ENCODE results near the gene NAPB. TPM values are rescaled to one million over a fixed set of nuclear protein-coding genes. Genes with fewer than 3 reads are reported as not detected.

The NAPB gene
- total RNA-seq, 1 donor from 2014 or later, result 15.1 TPM

DNA sequence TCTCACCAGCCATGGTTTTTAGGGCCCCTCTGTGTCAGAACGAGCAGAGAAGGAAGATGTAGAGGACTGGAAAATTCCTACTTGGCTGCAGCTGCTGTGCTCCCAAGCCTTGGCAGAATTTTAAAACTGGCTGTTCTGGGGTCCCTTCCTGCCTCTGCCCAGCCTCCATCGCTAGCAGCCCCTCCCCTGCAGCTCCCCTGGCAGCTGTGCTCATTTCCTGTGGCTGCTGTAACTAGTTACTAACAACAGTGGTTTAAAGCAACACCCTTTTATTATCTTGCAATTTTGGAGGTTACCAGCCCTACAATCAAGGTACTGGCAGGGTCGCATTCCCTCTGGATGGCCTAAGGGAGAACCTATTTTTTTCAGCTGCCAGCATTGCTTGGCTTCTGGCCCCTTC, 35.1 kb upstream of the NAPB start:
- no peaks in the 10 kb centered on the region for H3K4me1 Mint-ChIP-seq (ENCODE audit: unreplicated experiment)
- H3K27ac Mint-ChIP-seq, result no peak overlapping the region
- TF ChIP-seq, protein P1, sequence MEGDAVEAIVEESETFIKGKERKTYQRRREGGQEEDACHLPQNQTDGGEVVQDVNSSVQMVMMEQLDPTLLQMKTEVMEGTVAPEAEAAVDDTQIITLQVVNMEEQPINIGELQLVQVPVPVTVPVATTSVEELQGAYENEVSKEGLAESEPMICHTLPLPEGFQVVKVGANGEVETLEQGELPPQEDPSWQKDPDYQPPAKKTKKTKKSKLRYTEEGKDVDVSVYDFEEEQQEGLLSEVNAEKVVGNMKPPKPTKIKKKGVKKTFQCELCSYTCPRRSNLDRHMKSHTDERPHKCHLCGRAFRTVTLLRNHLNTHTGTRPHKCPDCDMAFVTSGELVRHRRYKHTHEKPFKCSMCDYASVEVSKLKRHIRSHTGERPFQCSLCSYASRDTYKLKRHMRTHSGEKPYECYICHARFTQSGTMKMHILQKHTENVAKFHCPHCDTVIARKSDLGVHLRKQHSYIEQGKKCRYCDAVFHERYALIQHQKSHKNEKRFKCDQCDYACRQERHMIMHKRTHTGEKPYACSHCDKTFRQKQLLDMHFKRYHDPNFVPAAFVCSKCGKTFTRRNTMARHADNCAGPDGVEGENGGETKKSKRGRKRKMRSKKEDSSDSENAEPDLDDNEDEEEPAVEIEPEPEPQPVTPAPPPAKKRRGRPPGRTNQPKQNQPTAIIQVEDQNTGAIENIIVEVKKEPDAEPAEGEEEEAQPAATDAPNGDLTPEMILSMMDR (conservative IDR thresholded peaks at IDR 0.05), result no peak
- DNase-seq (ENCODE audit: extremely low spot score, unreplicated experiment), result no peak
- H3K27me3 Mint-ChIP-seq, result no peaks in the 10 kb centered on the region
- no peaks in the 10 kb centered on the region for H3K36me3 Mint-ChIP-seq
- H3K9me3 Mint-ChIP-seq, result no peaks in the 10 kb centered on the region
- no peak overlapping the region for H3K4me3 Mint-ChIP-seq

DNA sequence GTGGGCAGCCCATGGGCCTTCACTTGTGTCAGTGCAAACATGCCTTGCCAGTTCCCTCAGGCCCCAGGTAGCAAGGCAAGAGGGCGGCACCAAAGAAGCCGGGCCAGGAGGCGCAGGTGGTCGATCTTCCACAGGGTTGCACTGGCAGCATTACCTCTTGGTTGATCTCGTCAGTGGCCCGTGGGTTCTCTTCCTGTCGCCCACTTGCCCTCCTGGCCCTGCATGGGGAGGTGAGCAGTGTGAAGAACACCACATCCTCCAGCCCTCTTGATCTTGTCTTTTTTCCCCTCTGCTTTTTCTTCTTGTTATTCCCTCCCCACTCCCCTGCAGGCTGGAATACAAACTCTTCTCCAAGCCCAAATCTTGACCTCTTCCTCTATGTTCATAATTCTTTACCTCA, 34.4 kb upstream of the NAPB start:
- no peak for DNase-seq (ENCODE audit: extremely low spot score, unreplicated experiment)
- Mint-ChIP-seq H3K4me1 (ENCODE audit: unreplicated experiment) (no peaks in the 10 kb centered on the region), H3K9me3 (no peaks in the 10 kb centered on the region), H3K4me3 (no peak overlapping the region), H3K27ac (no peak overlapping the region), H3K27me3 (no peaks in the 10 kb centered on the region), H3K36me3 (no peaks in the 10 kb centered on the region)
- TF ChIP-seq, protein P1 (conservative IDR thresholded peaks at IDR 0.05), result no peak

DNA sequence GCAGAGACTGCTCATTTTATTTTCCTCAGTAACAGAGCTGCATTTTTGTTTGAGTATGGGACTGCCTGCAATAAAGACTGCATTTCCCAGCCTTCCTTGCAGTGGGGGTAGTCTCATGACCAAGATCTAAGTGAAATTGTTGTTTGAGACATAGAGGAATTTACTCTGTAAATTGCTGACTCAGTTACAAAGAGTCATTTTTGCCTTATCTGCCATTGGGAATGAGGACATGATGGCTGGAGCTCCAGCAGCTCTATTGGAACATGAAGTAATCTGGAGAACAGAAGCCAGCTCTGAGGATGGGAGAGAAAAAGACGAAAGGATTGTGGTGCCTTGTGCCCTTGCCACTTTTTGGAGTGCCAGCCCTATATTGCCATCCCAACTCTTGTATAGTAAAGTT, 33.5 kb upstream of the NAPB start:
- no peak for DNase-seq (ENCODE audit: extremely low spot score, unreplicated experiment)
- H3K4me3 Mint-ChIP-seq, result no peak overlapping the region
- no peak overlapping the region for H3K27ac Mint-ChIP-seq
- H3K9me3 Mint-ChIP-seq, result no peaks in the 10 kb centered on the region
- H3K4me1 Mint-ChIP-seq (ENCODE audit: unreplicated experiment), result no peaks in the 10 kb centered on the region
- no peaks in the 10 kb centered on the region for H3K36me3 Mint-ChIP-seq
- H3K27me3 Mint-ChIP-seq, result no peaks in the 10 kb centered on the region
- TF ChIP-seq, protein P1 (conservative IDR thresholded peaks at IDR 0.05), result no peak

DNA sequence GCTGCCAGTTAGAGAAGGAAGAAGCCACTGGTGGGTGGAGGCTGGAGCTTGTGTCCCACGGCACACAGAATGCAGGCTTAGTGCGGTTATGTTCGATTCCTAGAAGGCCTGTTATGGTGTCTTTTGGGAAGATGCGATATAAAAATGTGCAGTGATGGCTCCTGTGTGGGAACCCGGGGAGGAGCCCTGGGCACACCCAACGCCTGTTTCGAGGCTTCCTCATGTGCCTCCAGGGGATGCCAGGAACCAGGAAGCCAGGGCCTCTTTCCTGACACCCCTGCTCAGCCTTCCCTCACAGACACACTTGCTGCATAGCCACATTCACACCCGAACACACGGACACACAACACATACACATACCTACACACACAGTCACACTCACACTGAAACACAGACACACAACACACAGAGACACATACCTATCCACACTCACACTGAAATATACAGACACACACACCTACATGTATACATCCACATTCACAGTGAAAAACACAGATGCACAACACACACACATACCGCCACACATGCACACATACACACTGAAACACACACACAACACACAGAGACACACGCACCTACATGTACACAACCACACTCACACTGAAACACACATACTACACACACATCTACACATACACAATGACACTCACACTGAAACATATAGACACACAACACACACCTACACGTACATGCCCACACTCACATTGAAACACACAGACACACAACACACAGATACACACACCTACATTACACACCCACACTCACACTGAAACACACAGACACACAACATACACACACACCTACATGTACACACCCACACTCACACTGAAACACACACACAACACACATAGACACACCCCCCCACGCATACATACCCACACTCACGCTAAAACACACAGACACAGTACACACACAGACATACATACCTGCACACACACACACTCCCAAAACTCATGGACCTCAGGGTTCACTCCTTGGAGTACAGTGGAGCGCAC, 32.6 kb upstream of the NAPB start:
- DNase-seq (ENCODE audit: extremely low spot score, unreplicated experiment), result no peak
- no peaks in the 10 kb centered on the region for H3K36me3 Mint-ChIP-seq
- no peaks in the 10 kb centered on the region for H3K27me3 Mint-ChIP-seq
- no peak overlapping the region for H3K4me3 Mint-ChIP-seq
- H3K27ac Mint-ChIP-seq, result no peak overlapping the region
- TF ChIP-seq, protein P1 (conservative IDR thresholded peaks at IDR 0.05), result no peak
- H3K4me1 Mint-ChIP-seq (ENCODE audit: unreplicated experiment), result no peaks in the 10 kb centered on the region
- H3K9me3 Mint-ChIP-seq, result no peaks in the 10 kb centered on the region

GRCh38 chr20:23452776-23453175, 31.5 kb upstream of the NAPB start, which contains the start of gene CST11:
CST11 (minus strand) TSS chr20:23452876; CDS start chr20:23452811, 65 bp downstream.
- TF ChIP-seq, protein P1 (conservative IDR thresholded peaks at IDR 0.05), result no peak
- H3K4me3 Mint-ChIP-seq, result no peak within 1 kb of the TSS
- no peaks in the 10 kb centered on the region for H3K27me3 Mint-ChIP-seq
- no peaks in the 10 kb centered on the region for H3K9me3 Mint-ChIP-seq
- H3K27ac Mint-ChIP-seq, result no peak within 1 kb of the TSS
- no peaks in the 10 kb centered on the region for H3K36me3 Mint-ChIP-seq
- H3K4me1 Mint-ChIP-seq (ENCODE audit: unreplicated experiment), result no peaks in the 10 kb centered on the region
- no peak for DNase-seq (ENCODE audit: extremely low spot score, unreplicated experiment)

All from type B pancreatic cell (in vitro differentiated cells).